Heart left ventricle (tissue), 13 donors: ENCODE results near the gene UQCRH.

Experiments
- POLR2A ChIP-seq, 2 donors: fragments of 450-650 bp; IDR thresholded peaks; one replicate each; pipeline ENCODE4 v1.6.1; 2017; ENCODE audit warnings: antibody characterized with exemption in 2 of 2, mild to moderate bottlenecking in 2 of 2, moderate library complexity in 2 of 2
- TF ChIP-seq, protein P1 (sequence below), 12 donors: fragments of 200-600 bp; sonication (generic) in 4 of 12; IDR thresholded peaks; one replicate each; pipeline versions ENCODE4 v1.5.0 to v1.8.0; 2018 to 2022; ENCODE audit warnings: antibody characterized with exemption in 12 of 12, mild to moderate bottlenecking in 5 of 12
- donor health status: ischemic (EF 13 %, LVEDD 7.1; RV severe dilation, severe dysfunction).
- donor health status: DM: no; HTN: yes; CAD: no.
- donor health status: DM: no; HTN: no; CAD: no.
- donor health status: ischemic (EF 25% LVEDD 6.9; RV normal size, moderate dysfunction).
- donor health status: ischemic (EF 25% LVEDD 5.7; RV mildly dilated, moderate dysfunction).
- donor health status: ischemic (EF 35%, LVEDD 5.7; RV mildly dilated, moderate dysfunction).
- donor health status: nonischemic (EF 11% LVEDD 7.7; RV severe dilation, severe dysfunction).
- donor health status: DM: yes; HTN: yes; CAD: no.
- donor health status: PGD.
- donor health status: ischemic (EF 29% LVEDD 5.4; RV normal size, mild dysfunction).
- donor health status: nonischemic (EF 23%, LVEDD 6.1; RV moderate dilation, normal function).

DNA sequence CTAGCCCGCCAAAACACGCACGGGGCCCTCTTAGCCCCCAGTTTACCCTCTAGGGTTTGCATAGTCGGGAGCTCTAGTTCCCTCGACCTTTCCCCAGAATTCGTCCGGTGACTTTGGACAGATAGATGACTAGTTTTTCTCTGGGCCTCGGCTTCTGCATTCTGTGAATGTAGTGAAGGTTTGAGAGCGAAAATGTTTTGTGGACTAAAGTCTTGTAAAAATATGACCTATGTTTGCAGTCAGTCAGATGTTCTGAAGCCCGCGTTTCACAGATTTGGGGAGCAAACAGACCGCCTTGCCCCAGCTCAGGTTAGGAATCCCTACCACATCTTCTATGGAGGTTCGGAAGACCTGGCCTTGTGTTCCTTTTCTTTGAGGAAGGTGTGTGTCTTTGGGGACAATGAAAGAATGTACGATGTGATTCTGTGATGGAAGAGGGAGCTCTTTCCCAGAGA lies 401 bp downstream of the UQCRH start:
- TF ChIP-seq, protein P1, sequence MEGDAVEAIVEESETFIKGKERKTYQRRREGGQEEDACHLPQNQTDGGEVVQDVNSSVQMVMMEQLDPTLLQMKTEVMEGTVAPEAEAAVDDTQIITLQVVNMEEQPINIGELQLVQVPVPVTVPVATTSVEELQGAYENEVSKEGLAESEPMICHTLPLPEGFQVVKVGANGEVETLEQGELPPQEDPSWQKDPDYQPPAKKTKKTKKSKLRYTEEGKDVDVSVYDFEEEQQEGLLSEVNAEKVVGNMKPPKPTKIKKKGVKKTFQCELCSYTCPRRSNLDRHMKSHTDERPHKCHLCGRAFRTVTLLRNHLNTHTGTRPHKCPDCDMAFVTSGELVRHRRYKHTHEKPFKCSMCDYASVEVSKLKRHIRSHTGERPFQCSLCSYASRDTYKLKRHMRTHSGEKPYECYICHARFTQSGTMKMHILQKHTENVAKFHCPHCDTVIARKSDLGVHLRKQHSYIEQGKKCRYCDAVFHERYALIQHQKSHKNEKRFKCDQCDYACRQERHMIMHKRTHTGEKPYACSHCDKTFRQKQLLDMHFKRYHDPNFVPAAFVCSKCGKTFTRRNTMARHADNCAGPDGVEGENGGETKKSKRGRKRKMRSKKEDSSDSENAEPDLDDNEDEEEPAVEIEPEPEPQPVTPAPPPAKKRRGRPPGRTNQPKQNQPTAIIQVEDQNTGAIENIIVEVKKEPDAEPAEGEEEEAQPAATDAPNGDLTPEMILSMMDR (IDR thresholded peaks at IDR 0.05) = no peak
- TF ChIP-seq POLR2A (IDR thresholded peaks at IDR 0.05) = no peak
